CD4-positive, alpha-beta T cell treated with Interleukin-4 for 4 hours (primary cell): ENCODE measurements around the gene ATG2B.

Experiments
- DNase-seq: peaks from one replicate; pipeline ENCODE4 v3.0.0-alpha.2; 2020

The ATG2B gene

GRCh38 chr14:96309133-96309895 lies 53.8 kb downstream of the ATG2B start:
- no peak for DNase-seq

GRCh38 chr14:96307434-96307833 lies 55.7 kb downstream of the ATG2B start:
- no peak for DNase-seq

- DNase-seq, result no peak
These were observed 58.2 kb downstream of the ATG2B start for GRCh38 chr14:96304956-96305355.

- DNase-seq, result no peak
These were observed 59.2 kb downstream of the ATG2B start for GRCh38 chr14:96303981-96304380.

GRCh38 chr14:96299441-96299840 lies 63.7 kb downstream of the ATG2B start:
- DNase-seq, result no peak

- DNase-seq, result no peak
These were observed 65.1 kb downstream of the ATG2B start for GRCh38 chr14:96297997-96298515.

GRCh38 chr14:96297000-96297399 lies 66.1 kb downstream of the ATG2B start:
- peak; percentile 49 for DNase-seq

GRCh38 chr14:96294246-96294645 lies 68.9 kb downstream of the ATG2B start:
- DNase-seq, result no peak

- no peak for DNase-seq
These were observed 75.3 kb downstream of the ATG2B start for GRCh38 chr14:96287856-96288255.

- no peak for DNase-seq
These were observed 76.9 kb downstream of the ATG2B start for GRCh38 chr14:96286251-96286650.

- DNase-seq, result no peak
These were observed 77.5 kb downstream of the ATG2B start for GRCh38 chr14:96285667-96286066.

- no peak for DNase-seq
These were observed 78.7 kb downstream of the ATG2B start for GRCh38 chr14:96284430-96284829.

- DNase-seq, result no peak
These were observed 79.1 kb downstream of the ATG2B start for GRCh38 chr14:96284008-96284407.

- no peak for DNase-seq
These were observed 81.7 kb downstream of the ATG2B start for GRCh38 chr14:96281486-96281885.

GRCh38 chr14:96280104-96280503 lies 83.0 kb downstream of the ATG2B start:
- no peak for DNase-seq

GRCh38 chr14:96279564-96279963 lies 83.6 kb downstream of the ATG2B start:
- no peak for DNase-seq

- no peak for DNase-seq
These were observed 85.3 kb downstream of the ATG2B start for GRCh38 chr14:96277890-96278289.

- DNase-seq, result peak; percentile 52
These were observed 87.7 kb downstream of the ATG2B start for GRCh38 chr14:96275177-96276112.

GRCh38 chr14:96274543-96274942 lies 88.6 kb downstream of the ATG2B start:
- no peak for DNase-seq

GRCh38 chr14:96274122-96274521 lies 89.0 kb downstream of the ATG2B start:
- no peak for DNase-seq

GRCh38 chr14:96273629-96274028 lies 89.5 kb downstream of the ATG2B start:
- DNase-seq, result no peak

- no peak for DNase-seq
These were observed 90.2 kb downstream of the ATG2B start for GRCh38 chr14:96272777-96273473.

GRCh38 chr14:96271421-96271762 lies 91.7 kb downstream of the ATG2B start:
- no peak for DNase-seq
